Tibial artery (tissue), 4 donors: Measurements from ENCODE around the gene DVL3.
"Not testable (repeated sequence)": the region's sequence is repeated elsewhere in the genome, so short reads cannot be mapped to it uniquely, and the experiment has no call there.

Source experiments
- DNase-seq, 2 donors: peaks; one replicate each; pipeline ENCODE4 v3.0.0-alpha.2; 2019
- H3K27ac ChIP-seq, 2 donors: fragments of 200-600 bp; sonication (generic) in 1 of 2; 1 replicate in 1 of 2; 2 replicates in 1 of 2; pipeline ENCODE4 v1.5.1; 2018 to 2019; ENCODE audit warnings: mild to moderate bottlenecking in 1 of 2
- H3K27me3 ChIP-seq, 2 donors: fragments of 200-600 bp; sonication (generic) in 1 of 2; one replicate each; pipeline versions ENCODE4 v1.5.1 to v1.6.0; 2016 to 2019
- H3K36me3 ChIP-seq, 3 donors: fragments of 200-600 bp; sonication (generic) in 2 of 3; one replicate each; pipeline ENCODE4 v1.5.1; 2016 to 2019; ENCODE audit warnings: mild to moderate bottlenecking in 2 of 3
- H3K4me1 ChIP-seq, 4 donors: fragments of 200-600 bp; sonication (generic) in 2 of 4; 1 replicate in 3 of 4; 2 replicates in 1 of 4; pipeline ENCODE4 v1.5.1; 2016 to 2019
- H3K4me3 ChIP-seq, 2 donors: fragments of 200-600 bp; sonication (generic) in 1 of 2; 1 replicate in 1 of 2; 2 replicates in 1 of 2; pipeline ENCODE4 v1.5.1; 2018 to 2019; ENCODE audit warnings: mild to moderate bottlenecking in 2 of 2
- H3K9me3 ChIP-seq, 3 donors: fragments of 200-600 bp; sonication (generic) in 1 of 3; one replicate each; pipeline ENCODE4 v1.5.1; 2016 to 2019
- intact Hi-C: fragments of 100-400 bp; cut with DNase I; formaldehyde crosslinking; loops from one replicate; pipeline ENCODE4 v1.15.0; 2023; ENCODE audit warnings: low total_unique reads
- TF ChIP-seq, protein P1 (sequence below), 2 experiments: fragments of 200-600 bp in 1 of 2; fragments of 450-650 bp in 1 of 2; IDR thresholded peaks; one replicate each; pipeline ENCODE4 v1.5.1; 2017 to 2019; ENCODE audit warnings: antibody characterized with exemption in 2 of 2, mild to moderate bottlenecking in 1 of 2, moderate library complexity in 1 of 2

The DVL3 gene

DNA sequence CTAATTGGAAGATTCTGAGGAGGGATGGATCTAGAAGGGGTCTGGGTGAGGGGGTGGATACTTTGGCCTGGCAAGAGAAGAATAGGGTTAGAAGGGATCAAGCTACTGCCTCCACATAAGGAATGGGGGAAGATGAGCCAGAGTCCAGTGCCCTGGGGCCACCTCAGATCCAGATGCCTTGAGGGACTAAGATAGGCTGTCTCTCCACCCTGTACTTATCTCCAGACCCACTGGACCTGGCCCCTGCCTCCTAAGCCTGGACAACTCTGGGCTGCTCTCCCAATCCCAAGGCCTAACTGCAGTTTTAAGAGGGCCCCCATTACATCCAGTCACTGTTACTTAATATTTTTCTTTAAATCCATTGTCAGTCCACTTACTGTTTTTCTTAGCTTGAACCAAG lies 2.0 kb downstream of the DVL3 start:
- H3K27me3 ChIP-seq: no peaks in the 10 kb centered on the region
- no peaks in the 10 kb centered on the region for H3K36me3 ChIP-seq
- no peaks in the 10 kb centered on the region for H3K9me3 ChIP-seq
- H3K4me1 ChIP-seq: peaks cover 0 to 74% (median 51%) of the 10 kb centered on the region in 4 donors
- TF ChIP-seq, protein P1, sequence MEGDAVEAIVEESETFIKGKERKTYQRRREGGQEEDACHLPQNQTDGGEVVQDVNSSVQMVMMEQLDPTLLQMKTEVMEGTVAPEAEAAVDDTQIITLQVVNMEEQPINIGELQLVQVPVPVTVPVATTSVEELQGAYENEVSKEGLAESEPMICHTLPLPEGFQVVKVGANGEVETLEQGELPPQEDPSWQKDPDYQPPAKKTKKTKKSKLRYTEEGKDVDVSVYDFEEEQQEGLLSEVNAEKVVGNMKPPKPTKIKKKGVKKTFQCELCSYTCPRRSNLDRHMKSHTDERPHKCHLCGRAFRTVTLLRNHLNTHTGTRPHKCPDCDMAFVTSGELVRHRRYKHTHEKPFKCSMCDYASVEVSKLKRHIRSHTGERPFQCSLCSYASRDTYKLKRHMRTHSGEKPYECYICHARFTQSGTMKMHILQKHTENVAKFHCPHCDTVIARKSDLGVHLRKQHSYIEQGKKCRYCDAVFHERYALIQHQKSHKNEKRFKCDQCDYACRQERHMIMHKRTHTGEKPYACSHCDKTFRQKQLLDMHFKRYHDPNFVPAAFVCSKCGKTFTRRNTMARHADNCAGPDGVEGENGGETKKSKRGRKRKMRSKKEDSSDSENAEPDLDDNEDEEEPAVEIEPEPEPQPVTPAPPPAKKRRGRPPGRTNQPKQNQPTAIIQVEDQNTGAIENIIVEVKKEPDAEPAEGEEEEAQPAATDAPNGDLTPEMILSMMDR (IDR thresholded peaks at IDR 0.05): no peak
- peak overlapping the region; percentile 94 to 98 for H3K27ac ChIP-seq
- intact Hi-C loops: loop anchor here (2.0 kb wide), 1 partner anchor 22 kb away; the partner anchor contains the start of gene EIF2B5
- DNase-seq: no peak
- H3K4me3 ChIP-seq: peak overlapping the region; percentile 95 to 97

DNA sequence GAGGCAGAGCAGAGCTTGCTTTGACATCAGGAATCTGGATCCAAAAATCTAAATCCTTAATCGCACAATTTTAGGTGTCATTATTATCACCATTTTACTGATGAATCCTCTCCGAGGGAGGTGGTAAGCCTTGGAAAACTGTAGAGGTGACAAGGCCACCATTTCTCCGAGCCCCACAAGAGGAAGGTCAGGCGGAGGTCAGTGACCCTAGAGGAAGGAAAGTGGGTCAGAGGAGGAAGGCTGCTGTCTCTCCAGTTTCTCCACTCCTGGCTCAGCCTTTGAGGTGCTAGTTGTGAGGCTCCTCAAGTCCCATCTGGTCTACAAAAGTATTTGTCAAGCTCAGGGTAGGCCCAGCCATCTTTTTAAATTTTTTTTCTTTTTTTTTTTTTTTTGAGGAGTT lies 3.2 kb downstream of the DVL3 start:
- H3K27ac ChIP-seq: peak overlapping the region in 1 of 2 donors; percentile 98
- TF ChIP-seq, protein P1 (IDR thresholded peaks at IDR 0.05): no peak
- peaks cover 0 to 83% (median 55%) of the 10 kb centered on the region in 4 donors for H3K4me1 ChIP-seq
- H3K4me3 ChIP-seq: no peak overlapping the region
- H3K27me3 ChIP-seq: no peaks in the 10 kb centered on the region
- H3K9me3 ChIP-seq: no peaks in the 10 kb centered on the region
- peaks cover 3 to 6% (median 5%) of the 10 kb centered on the region in 3 donors for H3K36me3 ChIP-seq
- DNase-seq: no peak
- intact Hi-C loops: no loop called here

DNA sequence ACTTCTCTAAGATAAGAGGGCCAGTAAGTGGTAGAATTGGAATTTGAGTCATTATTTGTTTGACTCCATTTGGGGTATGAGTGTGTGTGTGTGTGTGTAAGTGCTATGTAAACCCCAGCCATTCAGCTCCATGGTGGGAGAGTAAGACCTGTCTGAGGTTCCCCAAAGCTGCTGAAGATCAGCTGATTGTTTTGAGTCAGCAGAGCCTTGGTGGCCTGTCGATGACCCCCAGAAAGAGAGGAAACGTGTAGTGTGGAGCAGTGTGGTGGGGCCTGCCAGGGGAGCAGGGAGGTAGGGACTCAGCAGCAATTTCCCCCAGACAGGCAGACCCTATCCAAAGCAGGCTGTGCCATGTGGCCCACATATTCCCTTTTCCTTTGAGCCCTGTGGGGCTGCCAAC lies 5.3 kb downstream of the DVL3 start:
- Histone ChIP-seq H3K4me3 (peak overlapping the region in 1 of 2 donors; percentile 4), H3K9me3 (no peaks in the 10 kb centered on the region), H3K27ac (peak overlapping the region; percentile 58 to 80), H3K36me3 (peaks cover 24 to 26% (median 25%) of the 10 kb centered on the region in 3 donors), H3K4me1 (peaks cover 0 to 74% (median 51%) of the 10 kb centered on the region in 4 donors), H3K27me3 (no peaks in the 10 kb centered on the region)
- intact Hi-C loops: no loop called here
- no peak for DNase-seq
- TF ChIP-seq, protein P1 (IDR thresholded peaks at IDR 0.05): no peak

DNA sequence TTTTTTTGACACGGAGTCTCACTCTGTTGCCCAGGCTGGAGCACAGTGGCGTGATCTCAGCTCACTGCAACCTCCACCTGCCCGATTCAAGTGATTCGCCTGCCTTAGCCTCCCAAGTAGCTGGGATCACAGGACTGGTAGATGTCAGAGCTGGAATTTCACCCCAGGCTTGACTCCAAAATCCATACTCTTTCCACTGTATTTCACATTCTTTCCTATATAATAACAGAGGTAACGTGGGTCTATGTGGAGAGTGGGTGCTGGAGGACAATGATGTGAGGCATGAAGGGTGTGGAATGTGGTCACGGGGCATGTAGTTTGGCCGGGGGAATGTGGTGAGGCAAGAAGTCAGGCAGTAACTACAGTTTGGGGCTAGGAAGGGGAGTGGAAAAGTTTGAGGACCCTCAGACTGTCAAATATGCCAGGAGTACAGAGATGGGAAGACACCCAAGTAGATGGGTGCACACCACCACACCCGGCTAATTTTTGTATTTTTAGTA lies 7.4 kb downstream of the DVL3 start:
- H3K4me3 ChIP-seq, DNase-seq, H3K27me3 ChIP-seq, H3K9me3 ChIP-seq, intact Hi-C loops: not testable (repeated sequence)
- Histone ChIP-seq H3K4me1 (peaks cover 0 to 63% (median 41%) of the 10 kb centered on the region in 4 donors), H3K36me3 (peaks cover 44 to 48% (median 47%) of the 10 kb centered on the region in 3 donors), H3K27ac (peak overlapping the region in 1 of 2 donors; percentile 80)

DNA sequence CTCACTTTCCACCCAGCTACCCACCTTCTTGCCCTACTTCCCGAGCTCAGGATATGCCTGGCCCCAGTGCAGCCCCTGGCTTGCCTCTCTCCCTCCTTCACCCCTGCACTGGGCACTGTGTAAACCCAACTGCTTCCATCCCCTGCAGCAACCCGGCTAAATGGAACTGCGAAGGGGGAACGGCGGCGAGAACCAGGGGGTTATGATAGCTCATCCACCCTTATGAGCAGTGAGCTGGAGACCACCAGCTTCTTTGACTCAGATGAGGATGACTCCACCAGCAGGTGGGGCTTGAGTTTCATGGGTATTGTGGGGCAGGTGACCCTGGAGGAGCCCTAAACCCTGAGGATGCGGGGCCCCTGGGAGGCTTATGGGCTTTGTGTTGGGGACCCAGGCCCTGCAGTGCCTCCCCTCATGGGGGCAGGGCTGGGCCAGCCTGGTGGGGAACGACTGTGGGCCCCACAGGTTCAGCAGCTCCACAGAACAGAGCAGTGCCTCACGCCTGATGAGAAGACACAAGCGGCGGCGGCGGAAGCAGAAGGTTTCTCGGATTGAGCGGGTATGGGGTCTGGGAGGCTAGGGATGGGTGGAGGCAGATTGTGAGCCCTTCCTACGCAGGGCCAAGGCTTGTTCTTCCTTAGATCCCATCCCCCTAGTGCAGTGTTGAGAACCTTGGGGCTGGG lies 9.6 kb downstream of the DVL3 start:
- Histone ChIP-seq H3K4me1 (peaks cover 0 to 41% (median 23%) of the 10 kb centered on the region in 4 donors), H3K36me3 (peaks cover 61 to 68% (median 68%) of the 10 kb centered on the region in 3 donors), H3K27ac (no peak overlapping the region), H3K27me3 (no peaks in the 10 kb centered on the region), H3K9me3 (no peaks in the 10 kb centered on the region), H3K4me3 (no peak overlapping the region)
- TF ChIP-seq, protein P1 (IDR thresholded peaks at IDR 0.05): no peak
- intact Hi-C loops: no loop called here
- no peak for DNase-seq

DNA sequence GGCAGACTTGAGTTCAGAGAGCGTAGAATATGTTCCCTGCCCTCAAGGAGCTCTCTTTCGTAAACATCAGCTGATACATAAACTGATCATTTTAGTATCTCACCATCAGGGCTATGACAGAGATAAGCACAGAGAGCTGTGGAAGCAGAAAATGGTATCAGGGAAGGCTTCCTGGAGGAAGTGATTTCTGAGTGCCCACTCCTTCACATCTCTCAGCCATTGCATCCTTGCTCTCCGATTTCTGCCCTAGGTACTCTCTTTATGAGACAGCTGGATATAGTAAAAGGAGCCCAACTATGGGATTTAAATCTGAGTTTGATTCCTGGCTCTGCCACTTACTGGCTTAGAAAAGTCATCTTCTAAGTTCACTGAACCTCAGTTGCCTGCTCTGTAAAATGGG lies 10.4 kb downstream of the DVL3 start:
- TF ChIP-seq, protein P1 (IDR thresholded peaks at IDR 0.05): no peak

More for the DNA sequence above, 10.4 kb downstream of the DVL3 start:
- no peaks in the 10 kb centered on the region for H3K9me3 ChIP-seq
- intact Hi-C loops: no loop called here
- no peak for DNase-seq
- H3K27ac ChIP-seq: no peak overlapping the region
- no peaks in the 10 kb centered on the region for H3K27me3 ChIP-seq
- H3K36me3 ChIP-seq: peaks cover 66 to 76% (median 75%) of the 10 kb centered on the region in 3 donors
- peaks cover 0 to 34% (median 18%) of the 10 kb centered on the region in 4 donors for H3K4me1 ChIP-seq
- no peak overlapping the region for H3K4me3 ChIP-seq
